ENCODE data around the gene TRIM40.

TRIM40 gene

GRCh38 chr6:30147096-30147495 is 11.2 kb downstream of the TRIM40 start:
- no peak for DNase-seq (ENCODE audit: low read depth in 1 of 2, low spot score in 1 of 2)

- no peak for DNase-seq (ENCODE audit: low read depth in 1 of 2, low spot score in 1 of 2)
Measured at GRCh38 chr6:30149234-30149633, 13.3 kb downstream of the TRIM40 start.

GRCh38 chr6:30149858-30150550 is 14.1 kb downstream of the TRIM40 start:
- DNase-seq (ENCODE audit: low read depth in 1 of 2, low spot score in 1 of 2), result no peak

- no peak for DNase-seq (ENCODE audit: low read depth in 1 of 2, low spot score in 1 of 2)
Measured at GRCh38 chr6:30150671-30151395, 14.9 kb downstream of the TRIM40 start.

- DNase-seq (ENCODE audit: low read depth in 1 of 2, low spot score in 1 of 2), result no peak
Measured at GRCh38 chr6:30151580-30151979, 15.6 kb downstream of the TRIM40 start.

- no peak for DNase-seq (ENCODE audit: low read depth in 1 of 2, low spot score in 1 of 2)
Measured at GRCh38 chr6:30152016-30152673, 16.2 kb downstream of the TRIM40 start.

GRCh38 chr6:30152910-30153610 is 17.1 kb downstream of the TRIM40 start:
- DNase-seq (ENCODE audit: low read depth in 1 of 2, low spot score in 1 of 2), result no peak

GRCh38 chr6:30154061-30154460 is 18.1 kb downstream of the TRIM40 start:
- no peak for DNase-seq (ENCODE audit: low read depth in 1 of 2, low spot score in 1 of 2)

GRCh38 chr6:30154709-30155519 is 19.0 kb downstream of the TRIM40 start:
- DNase-seq (ENCODE audit: low read depth in 1 of 2, low spot score in 1 of 2), result no peak

- DNase-seq (ENCODE audit: low read depth in 1 of 2, low spot score in 1 of 2), result no peak
Measured at GRCh38 chr6:30155520-30156261, 19.8 kb downstream of the TRIM40 start.

- no peak for DNase-seq (ENCODE audit: low read depth in 1 of 2, low spot score in 1 of 2)
Measured at GRCh38 chr6:30156262-30156599, 20.3 kb downstream of the TRIM40 start.

GRCh38 chr6:30156774-30157173 is 20.8 kb downstream of the TRIM40 start:
- no peak for DNase-seq (ENCODE audit: low read depth in 1 of 2, low spot score in 1 of 2)

GRCh38 chr6:30157581-30157980 is 21.6 kb downstream of the TRIM40 start:
- no peak for DNase-seq (ENCODE audit: low read depth in 1 of 2, low spot score in 1 of 2)

GRCh38 chr6:30157999-30158398 is 22.1 kb downstream of the TRIM40 start:
- DNase-seq (ENCODE audit: low read depth in 1 of 2, low spot score in 1 of 2), result no peak

- DNase-seq (ENCODE audit: low read depth in 1 of 2, low spot score in 1 of 2), result no peak
Measured at GRCh38 chr6:30158475-30159040, 22.6 kb downstream of the TRIM40 start.

- no peak for DNase-seq (ENCODE audit: low read depth in 1 of 2, low spot score in 1 of 2)
Measured at GRCh38 chr6:30160008-30160784, 24.3 kb downstream of the TRIM40 start.

- DNase-seq (ENCODE audit: low read depth in 1 of 2, low spot score in 1 of 2), result no peak
Measured at GRCh38 chr6:30160785-30161531, 25.0 kb downstream of the TRIM40 start, which contains the start of gene TRIM10. Gene TRIM10, minus strand, starts transcription at chr6:30161211. Its CDS starts 353 bp downstream, at chr6:30160858.

Measured in stimulated activated CD4-positive, alpha-beta T cell treated with anti-CD3 and anti-CD28 coated beads, Interleukin-15, amount 100 ng/mL, for 1 hour (primary cell).